SJCRH30 (cell line): ENCODE measurements around the gene GPC6. TPM values are rescaled to one million over a fixed set of nuclear protein-coding genes. Genes with fewer than 3 reads are reported as not detected.

Experiments used
- DNase-seq, 2 experiments: peaks; one replicate each; pipeline ENCODE4 v3.0.0-alpha.2; 2015 to 2020
- H3K27ac ChIP-seq: fragments of 250-450 bp; sonication (Bioruptor Pico); 2 replicates; pipeline ENCODE4 v1.5.1; 2020; ENCODE audit warnings: mild to moderate bottlenecking, moderate library complexity
- H3K27me3 ChIP-seq: fragments of 250-450 bp; sonication (Bioruptor Pico); 2 replicates; pipeline ENCODE4 v1.5.1; 2020; ENCODE audit warnings: mild to moderate bottlenecking, moderate library complexity
- H3K36me3 ChIP-seq: fragments of 250-450 bp; sonication (Bioruptor Pico); 2 replicates; pipeline ENCODE4 v1.5.1; 2020; ENCODE audit warnings: mild to moderate bottlenecking, moderate library complexity
- H3K4me1 ChIP-seq: fragments of 250-450 bp; sonication (Bioruptor Pico); 2 replicates; pipeline ENCODE4 v1.5.1; 2020; ENCODE audit warnings: mild to moderate bottlenecking, moderate library complexity
- H3K4me3 ChIP-seq: fragments of 250-450 bp; sonication (Bioruptor Pico); 2 replicates; pipeline ENCODE4 v1.5.1; 2020; ENCODE audit warnings: mild to moderate bottlenecking, moderate library complexity
- H3K9me3 ChIP-seq: fragments of 250-450 bp; sonication (Bioruptor Pico); replicated peaks from 2 replicates; pipeline ENCODE4 v1.5.1; 2020; ENCODE audit warnings: mild to moderate bottlenecking, moderate library complexity
- total RNA-seq: library from RNA; depleted of rRNA; stranded (reverse); fragments of >200 nt; shearing (Covaris generic); gene quantifications from 2 replicates; pipeline ENCODE4 v1.2.3, GENCODE V29; 2014

GPC6 gene
- total RNA-seq, 1 experiment from 2014 or later, result 21.1 TPM

- DNase-seq, result no peak
- Histone ChIP-seq H3K4me1 (no peaks in the 10 kb centered on the region), H3K9me3 (no peaks in the 10 kb centered on the region), H3K4me3 (no peak overlapping the region), H3K27me3 (no peaks in the 10 kb centered on the region), H3K27ac (no peak overlapping the region), H3K36me3 (no peaks in the 10 kb centered on the region)
Observed at GRCh38 chr13:93341517-93341916, 114.9 kb downstream of the GPC6 start.

GRCh38 chr13:93343097-93343496 lies 116.5 kb downstream of the GPC6 start:
- Histone ChIP-seq H3K27ac (no peak overlapping the region), H3K9me3 (no peaks in the 10 kb centered on the region), H3K4me1 (no peaks in the 10 kb centered on the region), H3K4me3 (no peak overlapping the region), H3K36me3 (no peaks in the 10 kb centered on the region), H3K27me3 (no peaks in the 10 kb centered on the region)
- DNase-seq, result no peak

- Histone ChIP-seq H3K4me1 (no peaks in the 10 kb centered on the region), H3K27me3 (no peaks in the 10 kb centered on the region), H3K36me3 (no peaks in the 10 kb centered on the region), H3K27ac (no peak overlapping the region), H3K4me3 (no peak overlapping the region), H3K9me3 (no peaks in the 10 kb centered on the region)
- no peak for DNase-seq
Observed at GRCh38 chr13:93344048-93344705, 117.6 kb downstream of the GPC6 start.

GRCh38 chr13:93345024-93345423 lies 118.4 kb downstream of the GPC6 start:
- Histone ChIP-seq H3K27ac (no peak overlapping the region), H3K36me3 (no peaks in the 10 kb centered on the region), H3K4me1 (no peaks in the 10 kb centered on the region), H3K9me3 (no peaks in the 10 kb centered on the region), H3K4me3 (no peak overlapping the region), H3K27me3 (no peaks in the 10 kb centered on the region)
- no peak for DNase-seq

- no peaks in the 10 kb centered on the region for H3K4me1 ChIP-seq
- H3K27me3 ChIP-seq, result no peaks in the 10 kb centered on the region
- no peaks in the 10 kb centered on the region for H3K9me3 ChIP-seq
- no peak overlapping the region for H3K4me3 ChIP-seq
- H3K27ac ChIP-seq, result no peak overlapping the region
- no peaks in the 10 kb centered on the region for H3K36me3 ChIP-seq
- no peak for DNase-seq
Observed at GRCh38 chr13:93345770-93346169, 119.2 kb downstream of the GPC6 start.

- Histone ChIP-seq H3K4me3 (no peak overlapping the region), H3K27me3 (no peaks in the 10 kb centered on the region), H3K4me1 (no peaks in the 10 kb centered on the region), H3K27ac (no peak overlapping the region), H3K36me3 (no peaks in the 10 kb centered on the region), H3K9me3 (no peaks in the 10 kb centered on the region)
- DNase-seq, result no peak
Observed at GRCh38 chr13:93352616-93353015, 126.0 kb downstream of the GPC6 start.

- H3K4me1 ChIP-seq, result no peaks in the 10 kb centered on the region
- no peak for DNase-seq
- H3K27me3 ChIP-seq, result no peaks in the 10 kb centered on the region
- H3K27ac ChIP-seq, result no peak overlapping the region
- H3K4me3 ChIP-seq, result no peak overlapping the region
- H3K9me3 ChIP-seq, result no peaks in the 10 kb centered on the region
- H3K36me3 ChIP-seq, result no peaks in the 10 kb centered on the region
Observed at GRCh38 chr13:93355094-93355493, 128.5 kb downstream of the GPC6 start.

GRCh38 chr13:93356469-93356868 lies 129.9 kb downstream of the GPC6 start:
- no peaks in the 10 kb centered on the region for H3K9me3 ChIP-seq
- DNase-seq, result no peak
- H3K27ac ChIP-seq, result no peak overlapping the region
- no peaks in the 10 kb centered on the region for H3K27me3 ChIP-seq
- H3K36me3 ChIP-seq, result no peaks in the 10 kb centered on the region
- H3K4me3 ChIP-seq, result no peak overlapping the region
- no peaks in the 10 kb centered on the region for H3K4me1 ChIP-seq

GRCh38 chr13:93360021-93360420 lies 133.4 kb downstream of the GPC6 start:
- DNase-seq, result no peak
- no peaks in the 10 kb centered on the region for H3K27me3 ChIP-seq
- H3K4me3 ChIP-seq, result no peak overlapping the region
- no peak overlapping the region for H3K27ac ChIP-seq
- H3K4me1 ChIP-seq, result no peaks in the 10 kb centered on the region
- no peaks in the 10 kb centered on the region for H3K9me3 ChIP-seq
- H3K36me3 ChIP-seq, result no peaks in the 10 kb centered on the region

- H3K9me3 ChIP-seq, result no peaks in the 10 kb centered on the region
- no peaks in the 10 kb centered on the region for H3K36me3 ChIP-seq
- H3K27ac ChIP-seq, result no peak overlapping the region
- no peaks in the 10 kb centered on the region for H3K4me1 ChIP-seq
- H3K4me3 ChIP-seq, result no peak overlapping the region
- no peak for DNase-seq
- H3K27me3 ChIP-seq, result no peaks in the 10 kb centered on the region
Observed at GRCh38 chr13:93361703-93362102, 135.1 kb downstream of the GPC6 start.

- H3K27me3 ChIP-seq, result no peaks in the 10 kb centered on the region
- no peak for DNase-seq
- H3K4me1 ChIP-seq, result no peaks in the 10 kb centered on the region
- no peak overlapping the region for H3K4me3 ChIP-seq
- no peak overlapping the region for H3K27ac ChIP-seq
- no peaks in the 10 kb centered on the region for H3K9me3 ChIP-seq
- H3K36me3 ChIP-seq, result no peaks in the 10 kb centered on the region
Observed at GRCh38 chr13:93364166-93364565, 137.6 kb downstream of the GPC6 start.

- no peak overlapping the region for H3K27ac ChIP-seq
- no peaks in the 10 kb centered on the region for H3K36me3 ChIP-seq
- DNase-seq, result no peak
- H3K4me3 ChIP-seq, result no peak overlapping the region
- no peaks in the 10 kb centered on the region; the same call in 1 of the 2 replicates for H3K4me1 ChIP-seq
- H3K27me3 ChIP-seq, result no peaks in the 10 kb centered on the region
- H3K9me3 ChIP-seq, result no peaks in the 10 kb centered on the region; the same call in 1 of the 2 replicates
Observed at GRCh38 chr13:93368296-93368695, 141.7 kb downstream of the GPC6 start.

- H3K4me3 ChIP-seq, result no peak overlapping the region
- no peak overlapping the region for H3K27ac ChIP-seq
Observed at GRCh38 chr13:93368718-93369117, 142.1 kb downstream of the GPC6 start.

GRCh38 chr13:93372856-93373255 lies 146.2 kb downstream of the GPC6 start:
- Histone ChIP-seq H3K27me3 (no peaks in the 10 kb centered on the region), H3K36me3 (no peaks in the 10 kb centered on the region), H3K4me3 (no peak overlapping the region), H3K4me1 (no peaks in the 10 kb centered on the region; the same call in 1 of the 2 replicates), H3K9me3 (no peaks in the 10 kb centered on the region; the same call in 1 of the 2 replicates), H3K27ac (no peak overlapping the region)
- DNase-seq, result no peak

More at GRCh38 chr13:93368718-93369117, 142.1 kb downstream of the GPC6 start:
- Histone ChIP-seq H3K36me3 (no peaks in the 10 kb centered on the region), H3K27me3 (no peaks in the 10 kb centered on the region), H3K4me1 (no peaks in the 10 kb centered on the region; the same call in 1 of the 2 replicates), H3K9me3 (no peaks in the 10 kb centered on the region; the same call in 1 of the 2 replicates)
- DNase-seq, result no peak

- Histone ChIP-seq H3K36me3 (no peaks in the 10 kb centered on the region), H3K27ac (no peak overlapping the region), H3K27me3 (no peaks in the 10 kb centered on the region), H3K4me3 (no peak overlapping the region), H3K9me3 (no peaks in the 10 kb centered on the region; the same call in 1 of the 2 replicates), H3K4me1 (no peaks in the 10 kb centered on the region; the same call in 1 of the 2 replicates)
- no peak for DNase-seq
Observed at GRCh38 chr13:93375491-93375890, 148.9 kb downstream of the GPC6 start.

GRCh38 chr13:93377196-93377595 lies 150.6 kb downstream of the GPC6 start:
- DNase-seq, result no peak
- no peaks in the 10 kb centered on the region for H3K27me3 ChIP-seq
- H3K27ac ChIP-seq, result no peak overlapping the region
- H3K9me3 ChIP-seq, result no peaks in the 10 kb centered on the region
- no peaks in the 10 kb centered on the region for H3K36me3 ChIP-seq
- no peaks in the 10 kb centered on the region for H3K4me1 ChIP-seq
- no peak overlapping the region for H3K4me3 ChIP-seq
